Transverse colon (tissue), 4 donors: ENCODE measurements around the gene CELF4. TPM values are rescaled to one million over a fixed set of nuclear protein-coding genes. Genes with fewer than 3 reads are reported as not detected.

ENCODE experiments used
- DNase-seq: peaks from one replicate; pipeline ENCODE4 v3.0.0-alpha.2; 2019
- H3K27ac ChIP-seq, 4 donors: fragments of 200-600 bp; sonication (generic); 2 replicates each; pipeline ENCODE4 v1.5.1; 2016 to 2018; ENCODE audit warnings: inconsistent platforms in 4 of 4
- H3K27me3 ChIP-seq: fragments of 200-600 bp; sonication (generic); 2 replicates; pipeline ENCODE4 v1.5.1; 2017; ENCODE audit warnings: inconsistent platforms
- H3K36me3 ChIP-seq, 4 donors: fragments of 200-600 bp; sonication (generic); 2 replicates each; pipeline ENCODE4 v1.5.1; 2017 to 2019; ENCODE audit warnings: inconsistent platforms in 4 of 4
- H3K4me1 ChIP-seq, 4 donors: fragments of 200-600 bp; sonication (generic); 2 replicates each; pipeline ENCODE4 v1.5.1; 2017 to 2020; ENCODE audit warnings: inconsistent platforms in 4 of 4
- H3K4me3 ChIP-seq, 4 donors: fragments of 200-600 bp; sonication (generic); 1 replicate in 1 of 4; 2 replicates in 3 of 4; pipeline versions ENCODE4 v1.5.1 to v1.6.1; 2017 to 2019; ENCODE audit warnings: inconsistent platforms in 4 of 4
- H3K9me3 ChIP-seq, 2 donors: fragments of 200-600 bp; sonication (generic); 2 replicates each; pipeline ENCODE4 v1.5.1; 2017 to 2019; ENCODE audit warnings: inconsistent platforms in 2 of 2
- CTCF ChIP-seq, 5 experiments: fragments of 200-600 bp in 3 of 5; fragments of 450-650 bp in 2 of 5; sonication (generic) in 3 of 5; IDR thresholded peaks; 1 replicate in 2 of 5; 2 replicates in 3 of 5; pipeline ENCODE4 v1.5.1; 2016 to 2017; ENCODE audit warnings: antibody characterized with exemption in 5 of 5, inconsistent platforms in 3 of 5, mild to moderate bottlenecking in 2 of 5, moderate library complexity in 1 of 5
- EP300 ChIP-seq: sonication (generic); formaldehyde crosslinking; IDR thresholded peaks from one replicate; pipeline ENCODE4 v1.6.1; 2017; ENCODE audit warnings: antibody characterized with exemption, low read depth
- POLR2A ChIP-seq: fragments of 450-650 bp; IDR thresholded peaks from one replicate; pipeline ENCODE4 v1.6.1; 2016; ENCODE audit warnings: antibody characterized with exemption, mild to moderate bottlenecking, moderate library complexity
- POLR2AphosphoS5 ChIP-seq, 3 donors: sonication (generic); formaldehyde crosslinking; IDR thresholded peaks; one replicate each; pipeline ENCODE4 v1.6.1; 2016; ENCODE audit warnings: antibody characterized with exemption in 3 of 3
- WGBS, 2 donors: methylation state at CpG; one replicate each; pipeline ENCODE4 v1.1.5; 2018; ENCODE audit warnings: low coverage in 1 of 2; 5-methylcytosine and 5-hydroxymethylcytosine counted together
- in situ Hi-C, 4 donors: fragments of 200-750 bp; cut with MboI; loops; one replicate each; pipeline versions ENCODE4 v1.15.0 to v1.15.1; 2017; ENCODE audit warnings: low sequenced_read_pairs in 3 of 4, low pct_ligation_motif_present in 1 of 4, low pct_unique_long_range_greater_than_20kb in 1 of 4
- intact Hi-C: fragments of 100-400 bp; cut with DNase I; formaldehyde crosslinking; loops from one replicate; pipeline ENCODE4 v1.15.1; 2023; ENCODE audit warnings: low total_unique reads
- total RNA-seq, 4 donors: library from RNA; depleted of rRNA; stranded (reverse); fragments of >200 nt; gene quantifications; one replicate each; pipeline ENCODE4 v1.1.0, GENCODE V29; 2016

Gene CELF4
- total RNA-seq, 4 donors from 2014 or later = 0.14 to 0.75 TPM; not detected in 2

GRCh38 chr18:37222354-37222998 lies 343.1 kb downstream of the CELF4 start:
- intact Hi-C loops = no loop called here
- no peak overlapping the region for H3K27ac ChIP-seq

GRCh38 chr18:37219257-37219656 lies 346.3 kb downstream of the CELF4 start:
- Histone ChIP-seq H3K36me3 (no peaks in the 10 kb centered on the region), H3K27ac (no peak overlapping the region), H3K4me3 (no peak overlapping the region), H3K27me3 (no peaks in the 10 kb centered on the region), H3K9me3 (peaks cover 0 to 2% of the 10 kb centered on the region in 2 donors), H3K4me1 (no peaks in the 10 kb centered on the region)
- WGBS, 2 donors = 75% methylated on average over 7 of the region's 7 CpGs; no CpG with 5 or more reads in 1 of the 2 donors
- DNase-seq = no peak
- TF ChIP-seq POLR2AphosphoS5 (IDR thresholded peaks at IDR 0.05) (no peak), CTCF (IDR thresholded peaks at IDR 0.05) (no peak), EP300 (no peak), POLR2A (no peak)
- in situ Hi-C loops = no loop called here
- intact Hi-C loops = no loop called here

More at GRCh38 chr18:37222354-37222998, 343.1 kb downstream of the CELF4 start:
- DNase-seq = no peak
- in situ Hi-C loops = no loop called here
- whole genome bisulfite sequencing, 2 donors = 87 to 89% methylated on average over 4 of the region's 4 CpGs
- no peak for TF ChIP-seq POLR2AphosphoS5 (IDR thresholded peaks at IDR 0.05)
- no peak for TF ChIP-seq CTCF (IDR thresholded peaks at IDR 0.05)
- no peak for TF ChIP-seq EP300
- no peak for TF ChIP-seq POLR2A
- Histone ChIP-seq H3K4me1 (no peaks in the 10 kb centered on the region), H3K9me3 (no peaks in the 10 kb centered on the region), H3K27me3 (no peaks in the 10 kb centered on the region), H3K36me3 (no peaks in the 10 kb centered on the region), H3K4me3 (no peak overlapping the region)

GRCh38 chr18:37218022-37218590 lies 347.5 kb downstream of the CELF4 start:
- Histone ChIP-seq H3K36me3 (no peaks in the 10 kb centered on the region), H3K9me3 (peaks cover 0 to 2% of the 10 kb centered on the region in 2 donors), H3K4me3 (no peak overlapping the region), H3K27ac (no peak overlapping the region), H3K4me1 (no peaks in the 10 kb centered on the region), H3K27me3 (no peaks in the 10 kb centered on the region)
- 71 to 88% methylated on average over 1 to 2 of the region's 2 CpGs for WGBS, 2 donors
- in situ Hi-C loops (no loop called here), intact Hi-C loops (no loop called here)
- no peak for TF ChIP-seq POLR2A
- TF ChIP-seq POLR2AphosphoS5 (IDR thresholded peaks at IDR 0.05) = no peak
- no peak for TF ChIP-seq CTCF (IDR thresholded peaks at IDR 0.05)
- no peak for TF ChIP-seq EP300
- DNase-seq = no peak

DNA sequence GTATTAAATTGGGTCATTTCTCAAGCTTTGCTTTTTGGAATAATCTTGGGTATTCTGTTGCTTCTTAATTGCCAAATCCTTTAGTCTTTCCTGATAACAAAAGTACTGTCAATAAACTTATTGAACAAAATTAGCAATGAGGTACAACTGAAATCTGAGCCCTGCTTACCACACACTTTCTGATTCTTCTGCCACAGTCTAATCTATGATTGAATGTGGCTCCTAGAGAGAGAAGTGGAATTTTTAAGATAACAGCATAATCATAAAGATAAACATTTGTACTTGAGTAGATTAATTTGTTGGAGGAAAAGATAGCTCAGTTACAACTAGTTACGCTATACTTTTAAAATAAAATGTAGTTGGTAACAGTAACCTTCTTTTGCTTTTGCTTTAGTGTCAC lies 354.8 kb downstream of the CELF4 start:
- TF ChIP-seq POLR2AphosphoS5 (IDR thresholded peaks at IDR 0.05) (no peak), EP300 (no peak), CTCF (IDR thresholded peaks at IDR 0.05) (no peak), POLR2A (no peak)
- Histone ChIP-seq H3K4me3 (no peak overlapping the region), H3K36me3 (no peaks in the 10 kb centered on the region), H3K27ac (no peak overlapping the region), H3K27me3 (no peaks in the 10 kb centered on the region), H3K4me1 (no peaks in the 10 kb centered on the region), H3K9me3 (peaks cover 0 to 2% of the 10 kb centered on the region in 2 donors)
- intact Hi-C loops (no loop called here), in situ Hi-C loops (no loop called here)
- DNase-seq = no peak
- 87 to 93% methylated on average over 1 of the region's 1 CpG for WGBS, 2 donors
